Common myeloid progenitor, CD34-positive (primary cell): ENCODE data around the gene C3.

Experiments
- CTCF ChIA-PET: fragments of 350-600 bp; sonication (Branson Sonifier 250); formaldehyde crosslinking; loops from one replicate; lab custom pipeline; 2021; ENCODE audit warnings: antibody characterized with exemption; lab: Charles Lee
- POLR2A ChIA-PET: fragments of 350-600 bp; sonication (Branson Sonifier 250); formaldehyde crosslinking; loops from one replicate; lab custom pipeline; 2021; ENCODE audit warnings: antibody characterized with exemption; lab: Charles Lee
- DNase-seq, 3 donors: peaks; one replicate each; pipeline versions ENCODE4 v3.0.0 to v3.0.0-alpha.2; 2013
- H3K27ac ChIP-seq, 2 experiments: 1 replicate in 1 of 2; 2 replicates in 1 of 2; pipeline ENCODE4 v1.7.0; 2013; ENCODE audit warnings: inconsistent platforms in 2 of 2, low read length in 2 of 2, mild to moderate bottlenecking in 2 of 2, low read depth in 1 of 2, moderate library complexity in 1 of 2; ENCODE audit not compliant: severe bottlenecking in 2 of 2, insufficient read depth in 1 of 2, poor library complexity in 1 of 2
- H3K27me3 ChIP-seq, 5 experiments: replicated peaks in 2 of 5; 1 replicate in 3 of 5; 2 replicates in 2 of 5; pipeline versions ENCODE4 v1.6.1 to v1.7.0; 2013; ENCODE audit warnings: low read length in 4 of 5, mild to moderate bottlenecking in 2 of 5, moderate library complexity in 2 of 5, inconsistent platforms in 1 of 5; ENCODE audit not compliant: insufficient read depth in 5 of 5, control insufficient read depth in 4 of 5
- H3K36me3 ChIP-seq, 4 experiments: 1 replicate in 2 of 4; 2 replicates in 2 of 4; pipeline versions ENCODE4 v1.6.1 to v1.7.0; 2013; ENCODE audit warnings: low read length in 3 of 4, control low read depth in 1 of 4, mild to moderate bottlenecking in 1 of 4; ENCODE audit not compliant: control insufficient read depth in 4 of 4, insufficient read depth in 4 of 4
- H3K4me1 ChIP-seq, 4 experiments: 1 replicate in 3 of 4; 2 replicates in 1 of 4; pipeline versions ENCODE4 v1.6.1 to v1.7.1; 2013; ENCODE audit warnings: low read length in 3 of 4, mild to moderate bottlenecking in 3 of 4, control low read depth in 1 of 4, inconsistent platforms in 1 of 4, moderate library complexity in 1 of 4; ENCODE audit not compliant: control insufficient read depth in 4 of 4, insufficient read depth in 4 of 4; ENCODE audit errors: control extremely low read depth in 1 of 4
- H3K4me3 ChIP-seq, 7 experiments: 1 replicate in 4 of 7; 2 replicates in 3 of 7; pipeline versions ENCODE4 v1.5.1 to v1.7.0; 2013; ENCODE audit warnings: mild to moderate bottlenecking in 7 of 7, low read length in 6 of 7, moderate library complexity in 6 of 7, inconsistent platforms in 2 of 7, low read depth in 2 of 7, control low read depth in 1 of 7; ENCODE audit not compliant: insufficient read depth in 4 of 7, control insufficient read depth in 1 of 7; ENCODE audit errors: extremely low read depth in 1 of 7
- H3K9me3 ChIP-seq, 5 experiments: 1 replicate in 4 of 5; 2 replicates in 1 of 5; pipeline versions ENCODE4 v1.6.1 to v1.7.1; 2013; ENCODE audit warnings: low read length in 4 of 5, mild to moderate bottlenecking in 2 of 5, inconsistent platforms in 1 of 5, low read depth in 1 of 5, moderate library complexity in 1 of 5; ENCODE audit not compliant: control insufficient read depth in 4 of 5, insufficient read depth in 2 of 5; ENCODE audit errors: control extremely low read depth in 1 of 5
- WGBS: methylation state at CpG from one replicate; pipeline ENCODE4 v1.1.5; 2013; ENCODE audit not compliant: insufficient coverage; 5-methylcytosine and 5-hydroxymethylcytosine counted together

C3 gene

GRCh38 chr19:6718111-6718740 lies 2.2 kb downstream of the C3 start:
- WGBS, result 83% methylated on average over 12 of the region's 23 CpGs
- H3K4me3 ChIP-seq, result no peak overlapping the region
- no peaks in the 10 kb centered on the region for H3K27me3 ChIP-seq
- no peak overlapping the region for H3K27ac ChIP-seq
- H3K9me3 ChIP-seq, result no peaks in the 10 kb centered on the region
- no peaks in the 10 kb centered on the region for H3K36me3 ChIP-seq
- peaks cover 0 to 33% (median 24%) of the 10 kb centered on the region in 4 experiments for H3K4me1 ChIP-seq
- no peak for DNase-seq
- POLR2A ChIA-PET, result no interaction called here
- CTCF ChIA-PET, result no interaction called here

GRCh38 chr19:6717441-6717971 lies 2.9 kb downstream of the C3 start:
- ChIA-PET POLR2A (no interaction called here), CTCF (no interaction called here)
- peak in 2 of 3 donors; percentile 81 to 92 for DNase-seq
- Histone ChIP-seq H3K4me3 (no peak overlapping the region), H3K9me3 (peaks cover 0 to 2% (median 0%) of the 10 kb centered on the region in 5 experiments), H3K27me3 (peaks cover 0 to under 1% (median 0%) of the 10 kb centered on the region in 5 experiments), H3K27ac (no peak overlapping the region), H3K36me3 (no peaks in the 10 kb centered on the region), H3K4me1 (peaks cover 0 to 26% (median 18%) of the 10 kb centered on the region in 4 experiments)
- 79% methylated on average over 3 of the region's 4 CpGs for WGBS

GRCh38 chr19:6717036-6717435 lies 3.4 kb downstream of the C3 start:
- H3K9me3 ChIP-seq, result peaks cover 0 to 4% (median 0%) of the 10 kb centered on the region in 5 experiments
- CTCF ChIA-PET, result no interaction called here
- no peak for DNase-seq
- 85% methylated on average over 9 of the region's 10 CpGs for WGBS
- H3K4me3 ChIP-seq, result no peak overlapping the region
- H3K36me3 ChIP-seq, result no peaks in the 10 kb centered on the region
- POLR2A ChIA-PET, result no interaction called here
- H3K27me3 ChIP-seq, result peaks cover 0 to 5% (median 0%) of the 10 kb centered on the region in 5 experiments
- peaks cover 0 to 21% (median 14%) of the 10 kb centered on the region in 4 experiments for H3K4me1 ChIP-seq
- H3K27ac ChIP-seq, result no peak overlapping the region

- no peak for DNase-seq
- CTCF ChIA-PET, result interaction anchor here (0.9 to 1.2 kb wide), 2 partner anchors 47 to 306 kb away, joined by 3 read pairs; partner anchors contain the start of gene TNFSF14
These were observed 3.9 kb downstream of the C3 start for GRCh38 chr19:6716610-6716970.

GRCh38 chr19:6714749-6715555 lies 5.5 kb downstream of the C3 start:
- Histone ChIP-seq H3K4me1 (peaks cover 0 to under 1% (median 0%) of the 10 kb centered on the region in 4 experiments), H3K4me3 (no peak overlapping the region), H3K27me3 (peaks cover 0 to 26% (median 6%) of the 10 kb centered on the region in 5 experiments), H3K9me3 (peaks cover 0 to 4% (median 0%) of the 10 kb centered on the region in 5 experiments), H3K27ac (no peak overlapping the region), H3K36me3 (no peaks in the 10 kb centered on the region)
- ChIA-PET POLR2A (no interaction called here), CTCF (interaction anchor here (0.5 to 1.3 kb wide), 3 partner anchors 37 to 230 kb away, joined by 3 to 5 read pairs (median 3); no protein-coding TSS in a partner anchor)
- no peak for DNase-seq
- WGBS, result 95% methylated on average over 9 of the region's 11 CpGs

More at GRCh38 chr19:6716610-6716970, 3.9 kb downstream of the C3 start:
- H3K4me1 ChIP-seq, result peaks cover 0 to 17% (median 10%) of the 10 kb centered on the region in 4 experiments
- H3K9me3 ChIP-seq, result peaks cover 0 to 4% (median 0%) of the 10 kb centered on the region in 5 experiments
- WGBS, result 89% methylated on average over 6 of the region's 6 CpGs
- no peaks in the 10 kb centered on the region for H3K36me3 ChIP-seq
- no peak overlapping the region for H3K27ac ChIP-seq
- POLR2A ChIA-PET, result no interaction called here
- H3K4me3 ChIP-seq, result no peak overlapping the region
- H3K27me3 ChIP-seq, result peaks cover 0 to 9% (median 0%) of the 10 kb centered on the region in 5 experiments

GRCh38 chr19:6713773-6714692 lies 6.4 kb downstream of the C3 start:
- H3K27ac ChIP-seq, result no peak overlapping the region
- 78% methylated on average over 12 of the region's 24 CpGs for WGBS
- no peaks in the 10 kb centered on the region for H3K36me3 ChIP-seq
- no peak for DNase-seq
- peaks cover 0 to 34% (median 9%) of the 10 kb centered on the region in 5 experiments for H3K27me3 ChIP-seq
- ChIA-PET POLR2A (no interaction called here), CTCF (interaction anchor here (0.5 kb wide), 1 partner anchor 229 kb away, joined by 3 read pairs; no protein-coding TSS in a partner anchor)
- H3K9me3 ChIP-seq, result peaks cover 0 to 4% (median 0%) of the 10 kb centered on the region in 5 experiments
- H3K4me1 ChIP-seq, result no peaks in the 10 kb centered on the region
- H3K4me3 ChIP-seq, result no peak overlapping the region
